Neural progenitor cell (in vitro differentiated cells): ENCODE data around the gene SLC5A10. TPM values are rescaled to one million over a fixed set of nuclear protein-coding genes. Genes with fewer than 3 reads are reported as not detected.
A peak's percentile ranks its signal among the peaks of the same experiment; 100 is the strongest.

ENCODE experiments used
- DNase-seq: peaks from one replicate; pipeline ENCODE4 v3.0.0-alpha.2; 2016; ENCODE audit warnings: low spot score
- H2AFZ ChIP-seq: fragments of 200-600 bp; sonication (generic); replicated peaks from 2 replicates; pipeline ENCODE4 v1.6.1; 2016; ENCODE audit warnings: antibody characterized with exemption
- H3F3A ChIP-seq: fragments of 200-600 bp; sonication (generic); 2 replicates; pipeline ENCODE4 v1.6.1; 2016; ENCODE audit warnings: antibody characterized with exemption, low read depth
- H3K27ac ChIP-seq: fragments of 200-600 bp; sonication (generic); 2 replicates; pipeline ENCODE4 v1.5.1; 2016; ENCODE audit warnings: mild to moderate bottlenecking
- H3K27me3 ChIP-seq: fragments of 200-600 bp; sonication (generic); 2 replicates; pipeline ENCODE4 v1.6.1; 2016; ENCODE audit warnings: mild to moderate bottlenecking, moderate library complexity
- H3K36me3 ChIP-seq: fragments of 200-600 bp; sonication (generic); 2 replicates; pipeline ENCODE4 v1.5.1; 2016
- H3K4me1 ChIP-seq: fragments of 200-600 bp; sonication (generic); 2 replicates; pipeline ENCODE4 v1.6.1; 2016; ENCODE audit warnings: mixed run types
- H3K4me2 ChIP-seq: fragments of 200-600 bp; sonication (generic); 2 replicates; pipeline ENCODE4 v1.6.1; 2016
- H3K4me3 ChIP-seq: fragments of 200-600 bp; sonication (generic); 2 replicates; pipeline ENCODE4 v1.5.1; 2016
- H3K79me2 ChIP-seq: fragments of 200-600 bp; sonication (generic); 2 replicates; pipeline ENCODE4 v1.6.1; 2016; ENCODE audit warnings: low read depth
- H3K9ac ChIP-seq: fragments of 200-600 bp; sonication (generic); 2 replicates; pipeline ENCODE4 v1.6.1; 2016
- H3K9me3 ChIP-seq: fragments of 200-600 bp; sonication (generic); 2 replicates; pipeline ENCODE4 v1.5.1; 2016; ENCODE audit warnings: low read depth
- H4K20me1 ChIP-seq: fragments of 200-600 bp; sonication (generic); 2 replicates; pipeline ENCODE4 v1.6.1; 2016; ENCODE audit warnings: low read depth
- H3K27ac Mint-ChIP-seq: 3 replicates; pipeline ENCODE4 v1.8.0; 2021; ENCODE audit warnings: mixed read lengths
- H3K27me3 Mint-ChIP-seq: 2 replicates; pipeline ENCODE4 v1.8.0; 2022; ENCODE audit warnings: low read depth, mild to moderate bottlenecking, inconsistent platforms, moderate library complexity, mixed read lengths; ENCODE audit not compliant: insufficient read depth
- H3K36me3 Mint-ChIP-seq: 3 replicates; pipeline ENCODE4 v1.8.0; 2021; ENCODE audit warnings: mixed read lengths
- H3K4me1 Mint-ChIP-seq: 3 replicates; pipeline ENCODE4 v1.8.0; 2021; ENCODE audit warnings: mixed read lengths
- H3K4me3 Mint-ChIP-seq: 3 replicates; pipeline ENCODE4 v1.8.0; 2021; ENCODE audit warnings: mild to moderate bottlenecking, moderate library complexity, mixed read lengths
- H3K9me3 Mint-ChIP-seq: 3 replicates; pipeline ENCODE4 v1.8.0; 2020; ENCODE audit warnings: mixed read lengths
- CTCF ChIP-seq: fragments of 200-600 bp; sonication (generic); IDR thresholded peaks from 2 replicates; pipeline ENCODE4 v1.5.1; 2017; ENCODE audit warnings: antibody characterized with exemption, mild to moderate bottlenecking
- EZH2 ChIP-seq: fragments of 200-600 bp; sonication (generic); IDR thresholded peaks from 2 replicates; pipeline ENCODE4 v1.6.1; 2017; ENCODE audit warnings: antibody characterized with exemption, mild to moderate bottlenecking, moderate library complexity
- EZH2phosphoT487 ChIP-seq: fragments of 200-600 bp; sonication (generic); IDR thresholded peaks from 2 replicates; pipeline ENCODE4 v1.6.1; 2017; ENCODE audit warnings: antibody characterized with exemption
- total RNA-seq: library from RNA; depleted of rRNA; stranded (reverse); fragments of >200 nt; gene quantifications from 2 replicates; pipeline ENCODE4 v1.2.3, GENCODE V29; 2015; ENCODE audit warnings: low replicate concordance

The SLC5A10 gene
- total RNA-seq, 1 donor from 2014 or later = not detected

- Histone ChIP-seq H4K20me1 (no peaks in the 10 kb centered on the region), H3K9ac (no peak overlapping the region), H3K36me3 (no peaks in the 10 kb centered on the region), H3F3A (peaks cover 18% of the 10 kb centered on the region), H3K27me3 (no peaks in the 10 kb centered on the region), H3K4me1 (peaks cover 27% of the 10 kb centered on the region), H3K4me2 (no peak overlapping the region), H2AFZ (no peak overlapping the region), H3K27ac (no peak overlapping the region), H3K9me3 (no peaks in the 10 kb centered on the region), H3K79me2 (no peaks in the 10 kb centered on the region), H3K4me3 (no peak overlapping the region)
- Mint-ChIP-seq H3K36me3 (no peaks in the 10 kb centered on the region), H3K9me3 (no peaks in the 10 kb centered on the region), H3K4me1 (peaks cover 39% of the 10 kb centered on the region), H3K27ac (no peak overlapping the region), H3K27me3 (peaks cover 7% of the 10 kb centered on the region), H3K4me3 (no peak overlapping the region)
- no peak for DNase-seq
- TF ChIP-seq EZH2 = no peak
- TF ChIP-seq EZH2phosphoT487 = no peak
Measured at GRCh38 chr17:18964018-18964351, 12.0 kb downstream of the SLC5A10 start.

GRCh38 chr17:18964550-18964949 is 12.6 kb downstream of the SLC5A10 start:
- no peaks in the 10 kb centered on the region for H3K9me3 ChIP-seq
- peaks cover 18% of the 10 kb centered on the region for H3F3A ChIP-seq
- peak overlapping the region; percentile 43 for H3K27ac Mint-ChIP-seq
- no peak overlapping the region for H2AFZ ChIP-seq
- H3K79me2 ChIP-seq = no peaks in the 10 kb centered on the region
- H3K9me3 Mint-ChIP-seq = no peaks in the 10 kb centered on the region
- no peak overlapping the region for H3K27ac ChIP-seq
- H3K4me3 ChIP-seq = no peak overlapping the region
- H3K36me3 ChIP-seq = no peaks in the 10 kb centered on the region
- H3K9ac ChIP-seq = no peak overlapping the region
- H3K27me3 ChIP-seq = no peaks in the 10 kb centered on the region
- no peak for TF ChIP-seq EZH2phosphoT487
- TF ChIP-seq CTCF = no peak
- no peak for TF ChIP-seq EZH2
- H4K20me1 ChIP-seq = no peaks in the 10 kb centered on the region
- H3K4me2 ChIP-seq = no peak overlapping the region
- peaks cover 7% of the 10 kb centered on the region for H3K27me3 Mint-ChIP-seq
- H3K4me3 Mint-ChIP-seq = no peak overlapping the region
- DNase-seq = no peak
- no peaks in the 10 kb centered on the region for H3K36me3 Mint-ChIP-seq
- H3K4me1 ChIP-seq = peaks cover 27% of the 10 kb centered on the region
- H3K4me1 Mint-ChIP-seq = peaks cover 39% of the 10 kb centered on the region

- H3K79me2 ChIP-seq = no peaks in the 10 kb centered on the region
- H3K4me3 ChIP-seq = no peak overlapping the region
- peaks cover 27% of the 10 kb centered on the region for H3K4me1 ChIP-seq
- no peak overlapping the region for H3K4me2 ChIP-seq
- H3K27ac ChIP-seq = no peak overlapping the region
- TF ChIP-seq CTCF (no peak), EZH2 (no peak), EZH2phosphoT487 (no peak)
- no peaks in the 10 kb centered on the region for H4K20me1 ChIP-seq
- peaks cover 18% of the 10 kb centered on the region for H3F3A ChIP-seq
- H3K27me3 ChIP-seq = no peaks in the 10 kb centered on the region
- no peaks in the 10 kb centered on the region for H3K9me3 ChIP-seq
- no peaks in the 10 kb centered on the region for H3K36me3 Mint-ChIP-seq
- no peaks in the 10 kb centered on the region for H3K36me3 ChIP-seq
- peak overlapping the region; percentile 90 for H3K27ac Mint-ChIP-seq
- no peaks in the 10 kb centered on the region for H3K9me3 Mint-ChIP-seq
- no peak for DNase-seq
- peak overlapping the region; percentile 20 for H3K4me3 Mint-ChIP-seq
- peaks cover 43% of the 10 kb centered on the region for H3K4me1 Mint-ChIP-seq
- no peak overlapping the region for H2AFZ ChIP-seq
- H3K9ac ChIP-seq = no peak overlapping the region
- peaks cover 7% of the 10 kb centered on the region for H3K27me3 Mint-ChIP-seq
Measured at GRCh38 chr17:18965530-18966236, 13.7 kb downstream of the SLC5A10 start.

- no peaks in the 10 kb centered on the region for H3K36me3 Mint-ChIP-seq
Measured at GRCh38 chr17:18966831-18967624, 15.1 kb downstream of the SLC5A10 start.

More at GRCh38 chr17:18966831-18967624, 15.1 kb downstream of the SLC5A10 start:
- Mint-ChIP-seq H3K4me3 (no peak overlapping the region), H3K9me3 (no peaks in the 10 kb centered on the region), H3K27me3 (peaks cover 7% of the 10 kb centered on the region), H3K4me1 (peaks cover 33% of the 10 kb centered on the region), H3K27ac (peak overlapping the region; percentile 94)
- TF ChIP-seq EZH2phosphoT487 (no peak), EZH2 (no peak), CTCF (no peak)
- Histone ChIP-seq H3K27me3 (no peaks in the 10 kb centered on the region), H3F3A (peaks cover 18% of the 10 kb centered on the region), H4K20me1 (no peaks in the 10 kb centered on the region), H3K9ac (peak overlapping the region; percentile 27), H3K36me3 (no peaks in the 10 kb centered on the region), H3K79me2 (no peaks in the 10 kb centered on the region), H3K27ac (peak overlapping the region; percentile 64), H2AFZ (no peak overlapping the region), H3K4me1 (peaks cover 27% of the 10 kb centered on the region), H3K4me2 (peak overlapping the region; percentile 58), H3K4me3 (no peak overlapping the region), H3K9me3 (no peaks in the 10 kb centered on the region)
- peak; percentile 84 for DNase-seq
